Measurements from ENCODE around the gene PHAX.
A peak's percentile ranks its signal among the peaks of the same experiment; 100 is the strongest.
"Not testable (repeated sequence)": the region's sequence is repeated elsewhere in the genome, so short reads cannot be mapped to it uniquely, and the experiment has no call there.

The PHAX gene

GRCh38 chr5:126659805-126660482 is 59.2 kb downstream of the PHAX start:
- DNase-seq: no peak

GRCh38 chr5:126664586-126664985 is 63.8 kb downstream of the PHAX start:
- DNase-seq: no peak

GRCh38 chr5:126670109-126670508 is 69.4 kb downstream of the PHAX start:
- DNase-seq: not testable (repeated sequence)

- not testable (repeated sequence) for DNase-seq
Measured at GRCh38 chr5:126671681-126672080, 70.9 kb downstream of the PHAX start.

GRCh38 chr5:126673477-126673876 is 72.7 kb downstream of the PHAX start:
- DNase-seq: no peak

GRCh38 chr5:126674145-126674544 is 73.4 kb downstream of the PHAX start:
- DNase-seq: no peak

- no peak for DNase-seq
Measured at GRCh38 chr5:126675338-126675737, 74.6 kb downstream of the PHAX start.

GRCh38 chr5:126676195-126676624 is 75.5 kb downstream of the PHAX start:
- peak; percentile 39 to 69 for DNase-seq
